ENCODE measurements around the gene SLC1A3.

DNA sequence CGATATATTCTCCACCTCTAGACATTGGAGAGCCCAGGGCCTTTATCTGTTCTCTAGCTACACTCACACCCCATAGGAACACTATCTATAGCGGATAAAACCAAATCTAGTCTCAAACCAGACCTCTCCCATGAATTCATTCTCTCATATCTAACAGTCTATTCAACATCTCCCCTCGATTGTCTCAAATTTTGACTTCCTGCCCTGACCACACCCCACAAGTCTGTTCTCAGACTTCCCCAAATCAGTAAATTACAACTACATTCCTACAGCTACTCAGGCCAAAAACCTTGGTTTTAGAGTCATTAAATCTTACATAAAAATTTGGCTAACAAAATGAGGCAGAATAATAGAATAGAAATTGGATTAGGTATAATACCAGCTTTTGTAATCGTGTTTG, 12.5 kb upstream of the SLC1A3 start:
- TF ChIP-seq, protein P1, sequence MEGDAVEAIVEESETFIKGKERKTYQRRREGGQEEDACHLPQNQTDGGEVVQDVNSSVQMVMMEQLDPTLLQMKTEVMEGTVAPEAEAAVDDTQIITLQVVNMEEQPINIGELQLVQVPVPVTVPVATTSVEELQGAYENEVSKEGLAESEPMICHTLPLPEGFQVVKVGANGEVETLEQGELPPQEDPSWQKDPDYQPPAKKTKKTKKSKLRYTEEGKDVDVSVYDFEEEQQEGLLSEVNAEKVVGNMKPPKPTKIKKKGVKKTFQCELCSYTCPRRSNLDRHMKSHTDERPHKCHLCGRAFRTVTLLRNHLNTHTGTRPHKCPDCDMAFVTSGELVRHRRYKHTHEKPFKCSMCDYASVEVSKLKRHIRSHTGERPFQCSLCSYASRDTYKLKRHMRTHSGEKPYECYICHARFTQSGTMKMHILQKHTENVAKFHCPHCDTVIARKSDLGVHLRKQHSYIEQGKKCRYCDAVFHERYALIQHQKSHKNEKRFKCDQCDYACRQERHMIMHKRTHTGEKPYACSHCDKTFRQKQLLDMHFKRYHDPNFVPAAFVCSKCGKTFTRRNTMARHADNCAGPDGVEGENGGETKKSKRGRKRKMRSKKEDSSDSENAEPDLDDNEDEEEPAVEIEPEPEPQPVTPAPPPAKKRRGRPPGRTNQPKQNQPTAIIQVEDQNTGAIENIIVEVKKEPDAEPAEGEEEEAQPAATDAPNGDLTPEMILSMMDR (IDR thresholded peaks at IDR 0.05; ENCODE audit: low read depth, low read length): no peak
- TF ChIP-seq EZH2phosphoT487 (IDR thresholded peaks at IDR 0.05; ENCODE audit: low read depth): no peak

All from OCI-LY3 (cell line).